GM19023 (cell line): ENCODE measurements around the gene SMCR8.
"Not testable (repeated sequence)": the region's sequence is repeated elsewhere in the genome, so short reads cannot be mapped to it uniquely, and the experiment has no call there.

ENCODE experiments used
- ATAC-seq: cut with Tn5 transposase; IDR thresholded peaks from one replicate; pipeline ENCODE4 v1.9.1; 2021; ENCODE audit warnings: mild to moderate bottlenecking, moderate library complexity; ENCODE audit not compliant: unreplicated experiment

Gene SMCR8

GRCh38 chr17:18318117-18318516 lies 3.0 kb downstream of the SMCR8 start:
- no peak for ATAC-seq

GRCh38 chr17:18318771-18319450 lies 3.8 kb downstream of the SMCR8 start:
- no peak for ATAC-seq

GRCh38 chr17:18319604-18320256 lies 4.6 kb downstream of the SMCR8 start:
- no peak for ATAC-seq

DNA sequence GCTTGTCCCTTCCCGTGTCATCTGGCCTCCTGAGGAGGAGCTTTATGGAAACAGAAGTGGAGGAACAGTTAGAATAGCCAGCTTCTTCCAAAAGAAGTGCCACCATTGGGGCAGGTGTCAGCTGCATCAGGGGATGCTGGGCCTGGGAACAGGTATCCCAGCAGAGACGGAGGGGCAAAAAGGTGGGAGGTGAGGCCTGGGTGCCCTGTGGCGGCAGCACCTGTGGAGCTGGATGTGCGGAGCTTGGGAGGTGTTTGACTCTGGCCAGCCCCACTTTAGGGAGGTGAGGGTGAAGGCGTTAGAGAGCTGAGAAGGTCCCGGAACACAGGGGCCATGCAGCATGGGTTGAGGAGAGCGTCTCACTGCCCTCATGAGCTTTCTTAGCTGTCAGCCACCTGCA lies 5.2 kb downstream of the SMCR8 start:
- ATAC-seq = no peak

DNA sequence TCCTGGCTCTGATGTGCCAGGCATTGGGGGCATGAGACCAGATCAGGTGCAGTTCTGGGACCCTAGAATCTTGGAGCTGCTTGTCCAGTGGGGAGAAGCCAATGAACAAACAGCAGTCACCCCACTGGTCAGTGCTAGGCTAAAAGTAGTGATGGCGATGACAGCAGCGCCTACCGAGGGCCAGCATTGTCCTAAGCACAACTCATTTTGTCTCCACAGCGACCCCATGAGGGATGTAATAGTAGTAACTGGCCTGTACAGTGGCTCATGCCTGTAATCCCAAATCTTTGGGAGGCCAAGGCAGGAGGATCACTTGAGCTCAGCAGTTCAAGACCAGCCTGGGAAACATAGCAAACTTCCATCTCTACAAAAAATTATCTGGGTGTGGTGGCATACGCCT lies 6.2 kb downstream of the SMCR8 start:
- no peak for ATAC-seq

GRCh38 chr17:18322522-18322921 lies 7.4 kb downstream of the SMCR8 start:
- no peak for ATAC-seq

DNA sequence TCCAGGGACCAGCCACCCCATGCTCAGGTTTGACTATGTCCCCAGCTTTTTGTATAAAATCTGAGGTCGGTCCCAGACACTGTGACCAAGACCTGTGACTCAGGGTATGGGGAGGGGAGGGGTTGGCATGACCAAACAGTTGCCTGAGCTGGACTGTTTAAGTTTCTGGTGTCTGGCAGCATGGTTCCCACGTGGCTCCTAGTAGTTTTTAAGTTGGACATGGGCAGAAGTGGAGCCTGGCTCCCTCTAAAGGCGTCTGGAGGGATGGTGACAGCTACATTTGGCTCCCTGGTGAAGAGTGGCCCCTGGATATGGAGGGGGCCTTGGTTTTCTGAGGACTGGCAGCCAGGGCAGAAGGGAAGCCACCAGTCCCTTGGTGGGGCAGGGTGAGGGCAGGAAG lies 7.9 kb downstream of the SMCR8 start:
- ATAC-seq = no peak

GRCh38 chr17:18323507-18324139 lies 8.5 kb downstream of the SMCR8 start:
- ATAC-seq = no peak

DNA sequence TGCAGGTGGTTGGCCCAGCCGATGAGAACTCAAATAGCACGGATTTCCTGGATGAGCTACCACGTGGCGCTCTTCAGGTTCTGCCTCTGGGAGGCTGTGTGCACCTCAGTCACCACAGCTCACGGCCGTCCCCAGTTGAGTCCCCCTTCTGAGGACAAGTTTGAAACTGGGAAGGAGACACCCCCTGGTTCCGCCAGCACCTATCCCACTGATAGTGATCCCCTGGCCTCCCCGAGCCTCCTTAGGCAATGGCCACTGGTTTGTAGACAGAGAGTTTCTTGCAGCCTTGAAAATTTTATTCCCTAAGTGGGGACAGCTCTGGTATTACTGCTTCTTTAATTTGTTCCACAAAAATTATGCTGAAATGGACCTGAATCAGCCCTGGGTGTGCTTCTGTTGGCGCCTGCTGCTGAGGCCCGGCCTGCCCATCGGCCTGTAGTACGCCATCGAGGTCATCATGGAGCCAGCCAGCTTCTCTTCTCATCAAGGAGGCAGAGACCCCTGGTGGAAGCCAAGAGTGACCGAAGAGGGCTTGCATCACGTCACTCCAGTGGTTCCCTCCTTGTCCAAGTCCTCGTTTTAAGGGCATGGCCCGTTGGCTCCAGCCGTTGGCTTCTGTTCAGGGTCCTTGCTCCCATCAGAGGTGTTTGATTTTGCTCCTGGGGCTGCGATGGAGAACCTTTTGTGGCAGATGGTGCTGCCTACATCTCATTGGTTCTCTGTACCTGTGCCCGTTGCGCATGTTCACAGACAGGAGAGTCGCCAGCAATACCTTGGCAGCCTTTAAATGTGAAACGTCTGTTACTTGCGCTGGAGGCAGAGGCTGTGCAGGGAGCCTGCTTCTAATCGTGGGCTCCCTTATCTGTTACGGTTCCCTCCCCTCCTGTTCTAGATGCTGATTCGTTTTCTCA lies 9.3 kb downstream of the SMCR8 start:
- ATAC-seq = no peak

GRCh38 chr17:18326039-18326438 lies 10.9 kb downstream of the SMCR8 start:
- no peak for ATAC-seq

- ATAC-seq = no peak
These were observed 11.5 kb downstream of the SMCR8 start for GRCh38 chr17:18326572-18326971.

DNA sequence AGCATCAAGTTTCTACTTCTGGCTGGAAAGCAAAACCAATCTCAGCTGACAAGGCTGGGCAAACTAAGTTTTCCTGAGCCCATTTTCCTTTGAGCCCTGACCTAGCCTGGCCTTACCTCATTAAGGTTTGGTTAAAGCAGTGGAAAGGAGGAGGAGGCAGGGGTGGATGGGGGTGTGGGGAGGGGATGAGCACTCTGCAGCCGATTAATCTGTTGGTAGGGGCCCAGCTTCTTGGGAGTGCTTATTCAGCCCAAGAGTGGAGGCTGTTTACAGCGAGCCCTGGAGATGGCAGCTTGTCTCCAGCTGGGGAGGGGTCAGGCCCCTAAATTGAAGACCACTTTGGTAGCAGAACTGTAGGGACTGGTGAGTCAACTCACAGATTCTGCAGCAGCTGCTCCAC lies 12.0 kb downstream of the SMCR8 start:
- ATAC-seq = no peak

GRCh38 chr17:18327556-18327955 lies 12.5 kb downstream of the SMCR8 start:
- ATAC-seq = no peak

- no peak for ATAC-seq
These were observed 13.6 kb downstream of the SMCR8 start for GRCh38 chr17:18328643-18329204.

GRCh38 chr17:18331879-18332278 lies 16.8 kb downstream of the SMCR8 start:
- ATAC-seq = no peak

- ATAC-seq = no peak
These were observed 17.9 kb downstream of the SMCR8 start for GRCh38 chr17:18332909-18333489.

DNA sequence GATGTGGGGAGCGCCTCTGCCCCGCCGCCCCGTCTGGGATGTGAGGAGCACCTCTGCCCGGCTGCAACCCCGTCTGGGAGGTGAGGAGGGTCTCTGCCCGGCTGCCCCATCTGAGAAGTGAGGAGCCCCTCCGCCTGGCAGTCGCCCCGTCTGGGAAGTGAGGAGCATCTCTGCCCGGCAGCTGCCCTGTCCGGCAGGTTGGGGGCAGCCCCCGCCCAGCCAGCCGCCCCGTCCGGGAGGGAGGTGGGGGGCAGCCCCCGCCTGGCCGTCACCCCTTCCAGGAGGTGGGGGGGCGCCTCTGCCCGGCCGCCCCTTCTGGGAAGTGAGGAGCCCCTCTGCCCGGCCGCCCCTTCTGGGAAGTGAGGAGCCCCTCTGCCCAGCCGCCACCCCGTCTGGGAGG lies 23.1 kb downstream of the SMCR8 start:
- ATAC-seq = not testable (repeated sequence)

GRCh38 chr17:18339933-18340332 lies 24.8 kb downstream of the SMCR8 start:
- ATAC-seq = no peak

DNA sequence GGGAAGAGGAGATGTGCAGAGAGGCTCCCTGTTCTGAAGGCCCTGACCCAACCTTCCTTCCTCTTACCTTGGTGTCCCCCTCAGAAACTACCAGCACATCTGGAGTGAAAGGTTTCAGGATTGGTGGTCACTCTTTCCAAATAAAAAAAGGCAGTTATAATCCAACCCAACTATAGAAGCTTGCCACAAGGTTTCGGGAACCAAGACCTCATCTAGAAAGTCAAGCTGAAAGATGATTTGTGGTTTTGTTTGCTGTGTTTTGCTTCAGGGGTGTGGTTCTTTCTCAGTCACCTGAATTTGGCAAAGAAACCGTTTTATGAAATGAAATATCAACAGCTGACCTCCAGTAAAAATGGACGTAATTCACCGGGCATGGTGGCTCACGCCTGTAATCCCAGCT lies 28.9 kb downstream of the SMCR8 start:
- no peak for ATAC-seq

- no peak for ATAC-seq
These were observed 38.4 kb downstream of the SMCR8 start for GRCh38 chr17:18353541-18353940.

DNA sequence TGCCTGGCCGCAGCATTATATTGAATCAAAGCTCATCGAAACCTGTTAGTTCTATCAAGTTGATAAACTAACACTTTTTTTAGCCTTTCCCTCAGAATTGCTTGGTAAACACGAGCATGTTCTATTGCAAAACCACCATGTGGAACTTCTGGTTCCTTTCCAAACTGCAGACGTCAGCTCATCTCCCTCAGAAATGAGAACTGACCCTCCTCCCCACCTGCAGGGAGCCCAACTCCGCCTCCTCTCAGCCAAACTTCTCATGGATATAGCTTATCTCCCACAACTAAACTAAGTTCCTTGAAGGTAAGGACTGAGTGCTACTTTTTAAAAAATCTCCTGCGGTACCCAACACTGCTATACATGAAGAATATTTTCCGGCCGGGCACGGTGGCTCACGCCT lies 41.5 kb downstream of the SMCR8 start:
- ATAC-seq = no peak
